Measurements from ENCODE around the gene DCTN2.
"Not testable (repeated sequence)": the region's sequence is repeated elsewhere in the genome, so short reads cannot be mapped to it uniquely, and the experiment has no call there.

DCTN2 gene

DNA sequence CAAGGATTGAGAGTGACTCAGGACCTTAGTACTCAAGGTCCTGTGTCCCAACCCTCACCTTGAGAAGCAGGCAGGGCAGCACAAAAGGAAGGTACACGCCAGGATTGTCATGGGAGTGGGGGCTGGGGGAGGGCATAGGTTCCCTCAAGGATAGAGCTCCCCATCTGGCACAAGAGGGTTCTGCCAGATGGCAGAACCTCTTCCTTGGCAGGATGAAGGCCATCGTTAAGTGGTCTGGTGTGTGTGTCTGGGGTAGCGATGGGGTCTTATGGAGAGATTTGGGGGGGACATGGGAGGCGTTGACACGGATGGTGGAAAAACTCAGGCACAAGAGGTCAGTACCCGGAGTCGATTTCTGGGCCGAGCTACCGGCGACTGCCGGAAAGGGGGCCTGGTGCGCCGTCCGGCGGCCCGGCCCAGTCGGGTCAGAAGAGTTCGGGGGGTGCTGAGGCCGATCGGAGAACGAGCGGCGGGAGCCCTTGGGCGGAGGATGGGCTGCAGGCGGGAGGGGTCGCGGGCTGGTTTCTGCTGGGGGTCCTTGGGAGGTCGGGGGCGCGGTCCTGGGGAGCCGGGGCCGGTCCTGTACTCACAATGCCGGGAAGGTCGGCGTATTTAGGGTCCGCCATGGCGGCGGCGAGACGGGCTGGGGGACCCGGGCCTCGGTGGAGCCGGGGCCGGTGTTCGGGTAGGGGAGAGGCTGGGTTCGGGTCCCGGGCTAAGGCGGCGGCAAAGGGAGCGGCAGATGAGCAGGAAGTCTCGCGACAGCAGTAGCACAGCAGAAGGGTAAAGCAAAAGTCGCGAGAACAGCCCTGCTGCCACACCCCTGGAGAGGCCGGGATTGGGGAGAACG lies at the start of gene DCTN2:
Gene DCTN2 (minus strand): TSS at position 755 of the 850 bp plus-strand sequence. CDS start 129 bp downstream, at position 626.
- in situ Hi-C loops (cut with MboI; ENCODE audit: low sequenced_read_pairs) = no loop called here

DNA sequence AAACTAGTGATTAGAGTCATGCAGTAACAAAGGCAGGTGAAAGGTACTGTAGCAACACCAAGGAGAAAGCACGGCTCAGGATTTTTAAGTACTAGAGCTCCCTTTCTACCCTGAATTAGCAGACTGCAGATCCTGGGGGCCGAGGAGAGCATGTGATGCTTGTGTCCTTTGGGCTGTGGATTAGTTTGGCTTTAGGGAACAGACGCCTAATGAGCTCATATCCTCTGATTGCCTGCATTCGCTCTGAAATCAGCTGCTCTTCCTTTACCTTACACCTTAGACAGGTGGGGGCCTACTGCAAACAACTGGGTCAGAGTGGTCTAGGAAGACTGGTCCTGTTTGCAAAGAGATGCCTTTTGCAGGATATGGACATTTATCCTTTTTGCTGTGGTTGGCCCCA lies 46.2 kb upstream of the DCTN2 start:
- in situ Hi-C loops (cut with MboI; ENCODE audit: low sequenced_read_pairs) = no loop called here

DNA sequence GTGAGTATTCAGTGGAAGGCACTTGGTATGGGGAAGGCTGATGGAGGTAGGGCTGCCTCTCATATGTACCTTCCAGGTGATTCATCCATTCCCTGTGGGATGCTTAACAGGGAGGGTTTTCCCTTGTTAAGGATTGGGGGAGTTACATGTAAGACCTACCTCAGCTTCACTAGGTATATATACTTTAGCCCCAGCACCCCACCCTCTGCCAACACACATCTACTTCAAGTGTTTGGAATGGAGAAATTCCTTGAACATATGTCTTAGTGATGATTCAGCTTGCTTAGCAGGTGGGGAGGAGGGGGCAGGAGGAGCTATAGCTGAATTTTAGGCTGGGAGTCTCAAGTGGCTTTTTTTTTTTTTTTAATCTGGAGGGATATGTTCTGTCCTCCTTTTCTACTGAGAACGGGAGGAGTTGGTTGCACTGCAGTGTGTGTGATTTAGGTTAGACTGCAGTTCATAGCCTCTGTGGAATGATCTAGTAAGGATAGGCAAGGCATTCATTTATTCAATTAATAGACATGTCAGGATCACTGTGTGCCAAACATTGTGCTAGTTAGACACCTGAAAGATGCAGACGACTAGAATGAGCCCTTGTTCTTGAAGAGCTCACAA lies 45.7 kb upstream of the DCTN2 start:
- in situ Hi-C loops (cut with MboI; ENCODE audit: low sequenced_read_pairs) = no loop called here

DNA sequence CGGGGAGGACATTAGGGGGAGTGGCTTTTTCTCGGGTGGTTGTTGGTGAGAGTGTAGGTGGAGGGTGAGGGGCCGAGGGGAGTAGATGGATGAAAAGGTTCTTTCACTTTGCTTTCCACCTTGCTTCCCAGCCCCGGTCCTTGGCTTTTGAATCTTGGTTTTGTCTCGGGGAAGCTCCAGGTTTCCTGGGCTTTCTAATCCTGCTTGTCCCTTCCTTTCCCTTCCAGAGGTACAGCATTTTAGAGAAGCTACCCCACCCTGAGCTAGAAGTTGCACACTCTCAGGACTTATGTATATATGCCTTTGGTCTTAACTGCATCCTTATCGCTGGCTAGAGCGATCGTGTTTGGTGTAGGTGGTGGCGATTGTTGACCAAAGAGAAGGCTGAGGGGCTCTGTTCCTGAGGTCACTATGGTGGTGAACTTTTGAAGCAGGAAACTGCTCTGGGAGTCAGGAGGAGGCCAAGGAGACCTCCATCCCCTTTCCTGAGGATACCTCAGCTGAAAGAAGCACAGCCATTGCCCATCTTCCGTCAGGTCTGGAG lies 44.9 kb upstream of the DCTN2 start:
- in situ Hi-C loops (cut with MboI; ENCODE audit: low sequenced_read_pairs) = no loop called here

DNA sequence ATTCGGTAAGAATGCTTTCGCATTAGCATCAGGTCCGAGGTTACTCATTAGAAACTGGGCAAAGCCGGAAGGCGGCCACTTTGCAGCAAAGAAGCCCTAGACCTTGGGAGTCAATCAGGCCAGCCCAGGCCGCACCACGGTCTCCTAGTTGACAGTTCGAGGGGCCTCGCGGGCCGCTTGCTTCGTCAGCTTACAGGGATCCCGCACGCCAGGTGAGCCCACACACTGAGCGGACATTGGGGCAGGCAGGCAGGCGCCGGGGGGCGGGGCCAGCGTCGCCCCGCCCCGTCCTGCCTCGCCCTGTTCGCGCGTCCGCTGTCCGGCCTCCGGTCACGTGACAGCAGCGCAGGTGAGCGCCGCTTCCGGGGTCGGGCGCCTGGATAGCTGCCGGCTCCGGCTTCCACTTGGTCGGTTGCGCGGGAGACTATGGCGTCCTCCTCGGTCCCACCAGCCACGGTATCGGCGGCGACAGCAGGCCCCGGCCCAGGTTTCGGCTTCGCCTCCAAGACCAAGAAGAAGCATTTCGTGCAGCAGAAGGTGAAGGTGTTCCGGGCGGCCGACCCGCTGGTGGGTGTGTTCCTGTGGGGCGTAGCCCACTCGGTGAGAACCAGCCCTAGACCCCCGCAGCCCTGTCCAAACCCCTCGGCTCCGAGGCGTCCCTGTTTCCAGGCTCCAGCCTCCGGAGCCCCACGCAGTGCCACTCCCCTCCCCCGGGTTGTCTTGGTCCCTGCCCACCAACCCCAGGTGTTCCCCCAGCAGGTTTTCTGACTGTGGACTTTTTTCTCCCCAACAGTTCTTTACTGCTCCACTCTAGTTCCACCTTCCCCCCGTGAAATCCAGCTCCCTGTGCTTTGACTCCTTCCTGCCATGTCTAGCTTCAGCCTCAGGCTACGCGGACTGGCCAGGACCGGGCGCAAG lies 44.1 kb upstream of the DCTN2 start, which contains the start of gene PIP4K2C:
Gene PIP4K2C (plus strand): TSS at position 329 of the 918 bp plus-strand sequence. CDS start 98 bp downstream, at position 427.
- in situ Hi-C loops (cut with MboI; ENCODE audit: low sequenced_read_pairs) = no loop called here

DNA sequence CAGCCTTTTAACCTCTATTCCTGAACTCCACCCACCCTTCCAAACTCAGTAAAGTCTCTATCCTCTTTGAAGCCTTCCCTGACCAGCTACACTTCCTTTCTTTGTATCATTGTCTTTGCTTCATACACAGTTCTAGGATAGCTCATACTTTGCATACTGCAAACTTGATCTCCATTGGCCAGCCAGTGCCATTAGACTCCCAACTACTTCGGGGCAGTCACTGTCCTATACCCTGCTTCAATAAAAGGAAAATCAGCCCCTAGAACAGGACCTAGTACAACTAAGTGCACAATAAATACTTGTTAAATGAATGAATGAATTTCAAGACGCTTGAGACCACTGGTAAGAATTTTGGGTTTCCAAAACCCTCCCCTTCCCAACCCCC lies 43.5 kb upstream of the DCTN2 start:
- in situ Hi-C loops (cut with MboI; ENCODE audit: low sequenced_read_pairs) = no loop called here

DNA sequence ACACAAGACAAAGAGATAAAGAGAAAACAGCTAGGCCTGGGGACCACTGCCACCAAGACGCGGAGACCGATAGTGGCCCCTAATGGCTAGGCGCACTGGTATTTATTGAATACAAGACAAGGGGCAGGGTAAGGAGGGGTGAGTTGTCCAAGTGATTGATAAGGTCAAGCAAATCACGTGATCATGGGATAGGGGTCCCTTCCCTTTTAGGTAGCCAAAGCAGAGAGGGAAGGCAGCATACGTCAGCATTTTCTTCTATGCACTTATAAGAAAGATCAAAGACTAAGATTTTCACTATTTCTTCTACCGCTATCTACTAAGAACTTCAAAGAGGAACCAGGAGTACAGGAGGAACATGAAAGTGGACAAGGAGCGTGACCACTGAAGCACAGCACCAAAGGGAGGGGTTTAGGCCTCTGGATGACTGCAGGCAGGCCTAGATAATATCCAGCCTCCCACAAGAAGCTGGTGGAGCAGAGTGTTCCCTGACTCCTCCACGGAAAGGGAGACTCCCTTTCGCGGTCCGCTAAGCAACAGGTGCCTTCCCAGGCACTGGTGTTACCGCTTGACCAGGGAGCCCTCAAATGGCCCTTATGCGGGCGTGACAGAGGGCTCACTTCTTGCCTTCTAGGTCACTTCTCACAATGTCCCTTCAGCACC lies 42.1 kb upstream of the DCTN2 start:
- in situ Hi-C loops (cut with MboI; ENCODE audit: low sequenced_read_pairs) = not testable (repeated sequence)

DNA sequence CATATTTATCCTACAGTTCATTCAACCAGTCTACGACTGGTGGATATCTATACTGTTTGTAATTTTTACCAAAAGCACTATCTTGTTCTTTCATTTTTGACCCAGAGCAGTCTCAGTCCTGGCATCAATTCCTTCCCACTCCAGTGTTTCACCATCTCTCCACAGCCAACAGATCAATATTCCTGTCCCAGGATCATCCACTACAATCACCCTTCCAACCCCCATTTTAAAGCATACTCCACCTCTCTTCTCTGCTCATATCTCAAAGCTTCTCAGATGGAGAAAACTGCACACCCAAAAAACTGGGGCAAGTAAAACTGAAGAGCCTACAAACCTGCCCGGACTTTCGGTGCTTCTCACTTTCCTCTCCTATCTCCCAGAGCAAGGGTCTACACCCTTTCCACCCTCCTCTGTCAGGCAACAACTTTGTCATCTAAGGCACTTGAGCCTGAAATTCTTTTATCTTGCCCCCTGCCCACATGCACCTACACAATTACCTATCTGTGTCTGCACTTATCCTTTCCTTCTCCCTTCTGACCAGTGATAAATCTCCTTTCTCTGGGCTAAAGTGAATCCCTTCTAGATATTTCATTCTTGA lies 39.9 kb upstream of the DCTN2 start:
- in situ Hi-C loops (cut with MboI; ENCODE audit: low sequenced_read_pairs) = no loop called here

DNA sequence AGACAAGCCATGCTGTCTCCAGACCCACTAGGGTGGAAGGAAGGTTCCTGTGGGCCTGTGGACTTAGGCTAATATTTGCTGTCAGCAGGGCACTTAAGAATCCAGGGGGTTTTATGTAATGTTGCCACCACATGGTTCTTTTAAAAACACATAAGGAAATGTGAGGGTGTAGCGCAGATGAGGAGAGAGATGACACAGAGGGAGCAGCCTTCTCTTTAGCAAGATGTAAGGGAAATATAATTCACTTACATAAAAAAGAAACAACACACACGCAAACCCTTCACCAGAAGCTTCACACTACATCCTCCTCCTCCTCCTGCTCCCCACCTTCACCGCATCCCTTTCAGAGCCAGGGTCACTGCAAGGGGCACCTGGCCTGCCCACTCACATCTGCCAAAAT lies 39.1 kb upstream of the DCTN2 start:
- in situ Hi-C loops (cut with MboI; ENCODE audit: low sequenced_read_pairs) = no loop called here

DNA sequence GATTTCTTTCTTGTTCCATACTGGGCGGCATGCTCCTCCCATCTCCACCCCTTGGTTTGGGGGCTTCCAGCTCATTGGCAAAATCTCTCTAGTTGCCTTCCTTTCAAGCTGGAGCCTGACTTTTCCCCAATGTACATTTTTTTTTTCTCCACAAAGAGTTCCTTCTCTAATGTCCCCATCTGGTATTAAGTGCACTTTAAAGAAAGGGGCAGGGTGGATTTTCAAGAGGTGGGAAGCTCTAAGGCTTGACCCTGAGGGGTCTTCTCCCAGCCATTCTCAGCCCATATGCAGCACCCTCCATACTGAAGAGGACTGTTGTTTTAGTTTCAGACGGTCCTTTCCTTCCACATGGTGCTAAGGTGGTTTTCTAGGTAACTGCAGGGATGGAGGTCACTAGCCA lies 38.2 kb upstream of the DCTN2 start:
- in situ Hi-C loops (cut with MboI; ENCODE audit: low sequenced_read_pairs) = no loop called here

DNA sequence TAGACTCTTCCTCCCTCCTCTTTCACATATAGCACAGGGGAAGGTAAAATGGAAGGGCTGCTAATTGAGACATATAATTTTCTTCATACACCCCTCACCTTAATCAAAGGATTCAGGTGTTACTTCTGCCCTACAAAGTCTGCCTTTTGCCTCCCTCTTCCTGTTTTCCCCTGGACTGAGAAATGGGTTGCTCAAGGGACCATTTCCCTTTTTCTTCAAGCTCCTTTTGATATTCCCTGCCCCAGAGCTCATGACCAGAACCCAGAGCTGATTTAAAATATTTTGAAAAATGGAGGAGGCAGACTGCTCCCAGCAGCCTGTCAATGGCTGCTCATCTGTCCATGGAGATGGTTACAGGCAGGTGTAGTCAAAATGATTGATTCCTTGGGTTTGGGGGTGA lies 37.7 kb upstream of the DCTN2 start:
- in situ Hi-C loops (cut with MboI; ENCODE audit: low sequenced_read_pairs) = no loop called here

DNA sequence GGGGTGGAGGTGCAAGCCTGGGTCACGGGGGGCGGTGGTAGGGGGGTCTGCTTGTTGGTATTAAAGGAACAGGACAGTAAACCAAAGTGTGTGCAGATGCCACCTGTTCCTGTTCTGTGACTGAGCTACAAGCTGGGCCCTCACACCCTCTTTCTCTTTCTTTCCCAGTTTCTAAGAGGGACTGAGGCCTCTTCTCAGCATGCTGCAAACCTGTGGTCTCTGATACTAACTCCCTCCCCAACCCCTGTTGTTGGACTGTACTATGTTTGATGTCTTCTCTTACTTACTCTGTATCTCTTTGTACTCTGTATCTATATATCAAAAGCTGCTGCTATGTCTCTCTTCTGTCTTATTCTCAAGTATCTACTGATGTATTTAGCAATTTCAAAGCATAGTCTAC lies 37.1 kb upstream of the DCTN2 start:
- in situ Hi-C loops (cut with MboI; ENCODE audit: low sequenced_read_pairs) = no loop called here

DNA sequence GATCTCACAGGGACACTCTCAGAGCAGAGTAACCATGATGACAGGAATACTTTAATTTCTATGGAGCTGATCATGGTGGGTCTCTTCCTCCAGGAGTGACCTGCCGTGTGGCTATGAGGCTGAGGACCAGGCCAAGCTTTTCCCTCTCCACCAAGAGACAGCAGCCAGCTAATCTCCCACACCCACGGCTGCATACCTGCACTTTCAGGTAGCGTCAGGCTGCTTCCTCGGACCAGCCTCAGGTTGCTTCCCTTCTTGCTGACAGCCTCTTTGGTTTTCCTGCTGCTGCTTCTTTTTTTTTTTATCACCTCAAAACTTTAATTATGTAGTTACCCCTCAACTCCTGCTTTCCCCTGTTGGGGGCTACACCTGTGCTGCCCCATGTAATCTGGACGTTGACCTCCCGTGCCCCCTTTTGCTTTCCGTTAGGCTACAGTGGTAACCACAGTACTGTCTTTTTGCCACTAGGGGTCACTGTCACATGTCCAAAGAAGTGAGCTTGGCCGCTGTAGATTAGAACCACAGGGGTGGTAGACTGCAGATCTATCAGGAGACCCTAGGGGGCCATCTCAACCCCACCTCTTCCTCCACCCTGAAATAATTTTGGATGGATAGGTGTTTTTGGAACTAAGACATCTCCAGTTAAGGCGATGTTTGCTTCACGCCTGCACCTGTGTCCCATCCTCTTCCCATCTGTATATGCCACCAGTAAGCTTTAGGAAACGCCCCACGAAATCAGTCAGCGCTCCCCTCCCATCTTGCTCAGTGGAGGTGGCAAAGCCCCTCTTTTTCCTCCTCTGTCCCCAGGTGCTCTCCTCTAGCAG lies 36.2 kb upstream of the DCTN2 start:
- in situ Hi-C loops (cut with MboI; ENCODE audit: low sequenced_read_pairs) = no loop called here

DNA sequence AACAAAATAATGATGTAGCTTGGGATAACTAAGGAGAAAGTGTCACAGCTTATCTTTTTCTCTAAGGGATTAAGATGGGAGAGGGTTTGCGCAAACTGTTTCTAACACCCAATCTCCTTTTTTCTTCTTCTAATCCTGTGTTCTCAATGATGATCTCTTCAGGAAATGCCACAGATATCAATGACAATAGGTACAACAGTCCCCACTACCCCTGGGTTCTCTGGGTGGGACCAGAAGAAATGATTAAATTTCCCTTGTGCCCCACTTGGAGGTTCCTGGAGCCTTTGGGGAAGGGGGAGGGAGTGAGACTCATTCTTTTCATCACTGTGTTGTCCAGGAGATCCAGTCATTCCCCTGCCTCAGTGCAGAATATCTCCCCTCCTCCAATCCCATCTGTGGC lies 35.4 kb upstream of the DCTN2 start:
- in situ Hi-C loops (cut with MboI; ENCODE audit: low sequenced_read_pairs) = no loop called here

DNA sequence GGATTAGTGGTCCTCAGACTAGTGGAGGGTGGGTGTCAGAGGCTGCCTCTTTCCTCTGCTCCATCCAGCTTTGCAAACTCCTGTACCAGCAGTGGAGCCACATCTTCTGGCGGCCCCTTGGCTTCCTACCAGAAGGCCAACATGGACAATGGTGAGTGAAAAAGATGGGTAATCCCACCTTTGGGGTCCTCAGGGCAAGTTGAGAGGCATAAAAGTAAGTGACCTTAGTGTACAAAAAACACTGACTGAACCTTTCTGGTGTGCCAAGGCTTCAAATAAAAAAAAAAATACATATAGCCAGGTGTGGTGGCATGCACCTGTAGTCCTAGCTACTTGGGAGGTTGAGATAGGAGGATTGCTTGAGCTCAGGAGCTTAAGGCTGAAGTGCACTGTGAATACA lies 34.8 kb upstream of the DCTN2 start:
- in situ Hi-C loops (cut with MboI; ENCODE audit: low sequenced_read_pairs) = no loop called here

DNA sequence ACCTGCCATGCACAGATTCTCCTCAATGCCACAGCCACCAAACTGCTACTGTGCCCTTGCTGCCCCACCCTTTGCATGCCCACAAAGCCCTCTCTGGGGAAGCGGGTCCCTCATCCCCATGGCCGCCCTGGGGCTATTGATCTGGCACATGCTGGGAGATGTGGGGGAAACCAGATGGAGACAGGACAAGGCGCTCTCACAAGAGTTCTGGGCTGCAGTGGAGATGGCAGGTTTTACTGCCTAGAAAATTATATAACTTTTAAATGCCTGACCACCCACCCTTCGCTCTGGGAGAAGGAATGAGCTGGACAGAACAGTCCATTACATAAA lies 33.4 kb upstream of the DCTN2 start:
- in situ Hi-C loops (cut with MboI; ENCODE audit: low sequenced_read_pairs) = no loop called here

DNA sequence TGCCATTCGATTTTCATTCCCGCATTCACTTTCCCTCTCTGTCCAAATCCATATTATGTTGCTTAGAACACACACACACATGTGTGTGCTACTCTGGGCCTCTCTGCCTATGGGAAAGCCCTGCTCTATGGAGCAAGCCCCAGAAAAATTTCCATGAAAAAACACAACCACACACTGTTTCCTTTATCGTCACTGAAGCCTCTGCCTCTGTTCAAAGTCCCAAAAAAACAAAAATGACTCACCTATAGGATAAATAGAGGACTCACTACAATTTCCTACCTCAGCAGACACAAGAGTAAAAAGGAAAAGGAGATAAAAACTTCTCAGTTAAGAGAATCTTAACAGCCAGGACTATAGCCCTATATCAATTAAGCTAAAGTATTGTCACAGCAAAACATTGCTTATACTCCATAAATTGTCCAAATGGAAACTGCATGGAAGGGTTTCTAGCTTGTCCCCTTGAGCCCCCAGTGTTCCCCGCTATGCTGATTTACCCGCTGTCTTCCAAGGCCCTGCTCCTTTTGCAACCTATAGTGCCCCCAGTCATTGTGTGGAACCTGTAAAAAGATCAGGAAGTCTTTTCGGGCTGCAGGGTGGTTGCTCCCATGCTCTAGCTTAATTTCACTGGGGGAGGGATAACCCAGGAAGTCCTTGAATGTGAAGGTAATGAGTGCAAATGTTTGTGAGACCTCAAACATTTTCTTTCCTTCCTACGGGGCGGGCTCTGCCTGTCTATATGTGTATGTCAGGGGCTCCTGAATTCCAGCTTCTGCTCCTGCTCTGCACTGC lies 32.9 kb upstream of the DCTN2 start:
- in situ Hi-C loops (cut with MboI; ENCODE audit: low sequenced_read_pairs) = no loop called here

DNA sequence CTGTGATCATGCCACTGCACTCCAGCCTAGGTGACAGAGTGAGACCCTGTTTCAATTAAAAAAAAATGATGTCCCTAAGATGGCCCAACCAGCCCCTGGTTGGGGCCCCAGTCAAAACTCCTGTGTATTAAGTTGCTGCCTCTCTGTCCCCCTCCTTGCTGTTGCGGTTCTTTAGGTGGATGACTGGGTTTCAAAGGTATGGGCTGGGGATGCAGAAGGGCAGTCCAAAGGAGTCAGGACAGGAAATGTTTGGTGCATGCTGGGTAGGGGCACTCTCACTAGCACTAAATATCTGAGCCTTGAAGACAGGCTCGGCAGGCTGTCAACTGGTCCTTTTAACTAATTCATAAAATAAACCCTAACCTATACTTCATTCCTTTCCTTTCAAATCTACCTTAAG lies 32.0 kb upstream of the DCTN2 start:
- in situ Hi-C loops (cut with MboI; ENCODE audit: low sequenced_read_pairs) = no loop called here
